Measurements from ENCODE around the gene PIGC. TPM values are rescaled to one million over a fixed set of nuclear protein-coding genes. Genes with fewer than 3 reads are reported as not detected.

The PIGC gene
- total RNA-seq, 3 donors from 2014 or later, result 20.3 to 39.2 (median 29.3) TPM

- DNase-seq (ENCODE audit: low spot score in 2 of 2), result no peak
- intact Hi-C loops (cut with DNase I; ENCODE audit: low total_unique reads), result no loop called here
- TF ChIP-seq POLR2AphosphoS5 (IDR thresholded peaks at IDR 0.05), result no peak
- H3K4me3 ChIP-seq, result no peak overlapping the region
- H3K36me3 ChIP-seq, result no peaks in the 10 kb centered on the region
- H3K9me3 ChIP-seq, result no peaks in the 10 kb centered on the region
- H3K4me1 ChIP-seq, result no peaks in the 10 kb centered on the region
- no peaks in the 10 kb centered on the region for H3K27me3 ChIP-seq
- no peak overlapping the region for H3K27ac ChIP-seq
Observed at GRCh38 chr1:172411791-172412338, 32.0 kb downstream of the PIGC start.

GRCh38 chr1:172410027-172410426, 33.8 kb downstream of the PIGC start:
- no peak overlapping the region for H3K4me3 ChIP-seq
- no peaks in the 10 kb centered on the region for H3K9me3 ChIP-seq
- H3K4me1 ChIP-seq, result no peaks in the 10 kb centered on the region
- no peaks in the 10 kb centered on the region for H3K27me3 ChIP-seq
- TF ChIP-seq CTCF (IDR thresholded peaks at IDR 0.05) (no peak), POLR2A (IDR thresholded peaks at IDR 0.05) (no peak), POLR2AphosphoS5 (IDR thresholded peaks at IDR 0.05) (no peak)
- no peak overlapping the region for H3K27ac ChIP-seq
- no peak for DNase-seq (ENCODE audit: low spot score in 2 of 2)
- intact Hi-C loops (cut with DNase I; ENCODE audit: low total_unique reads), result no loop called here
- H3K36me3 ChIP-seq, result no peaks in the 10 kb centered on the region

- Histone ChIP-seq H3K4me3 (no peak overlapping the region), H3K4me1 (no peaks in the 10 kb centered on the region), H3K27me3 (no peaks in the 10 kb centered on the region), H3K27ac (no peak overlapping the region), H3K36me3 (no peaks in the 10 kb centered on the region), H3K9me3 (no peaks in the 10 kb centered on the region)
- no peak for DNase-seq (ENCODE audit: low spot score in 2 of 2)
- intact Hi-C loops (cut with DNase I; ENCODE audit: low total_unique reads), result no loop called here
- no peak for TF ChIP-seq POLR2AphosphoS5 (IDR thresholded peaks at IDR 0.05)
- no peak for TF ChIP-seq POLR2A (IDR thresholded peaks at IDR 0.05)
- no peak for TF ChIP-seq CTCF (IDR thresholded peaks at IDR 0.05)
Observed at GRCh38 chr1:172408958-172409357, 34.9 kb downstream of the PIGC start.

- no peak for DNase-seq (ENCODE audit: low spot score in 2 of 2)
- intact Hi-C loops (cut with DNase I; ENCODE audit: low total_unique reads), result no loop called here
- no peaks in the 10 kb centered on the region for H3K27me3 ChIP-seq
- no peak overlapping the region for H3K4me3 ChIP-seq
- H3K9me3 ChIP-seq, result no peaks in the 10 kb centered on the region
- H3K4me1 ChIP-seq, result no peaks in the 10 kb centered on the region
- no peak overlapping the region for H3K27ac ChIP-seq
- TF ChIP-seq POLR2A (IDR thresholded peaks at IDR 0.05) (no peak), POLR2AphosphoS5 (IDR thresholded peaks at IDR 0.05) (no peak), CTCF (IDR thresholded peaks at IDR 0.05) (no peak)
- no peaks in the 10 kb centered on the region for H3K36me3 ChIP-seq
Observed at GRCh38 chr1:172406968-172407367, 36.9 kb downstream of the PIGC start.

GRCh38 chr1:172405912-172406311, 38.0 kb downstream of the PIGC start:
- no peaks in the 10 kb centered on the region for H3K36me3 ChIP-seq
- no peak overlapping the region for H3K4me3 ChIP-seq
- no peaks in the 10 kb centered on the region for H3K9me3 ChIP-seq
- H3K27ac ChIP-seq, result no peak overlapping the region
- DNase-seq (ENCODE audit: low spot score in 2 of 2), result no peak
- no peak for TF ChIP-seq POLR2A (IDR thresholded peaks at IDR 0.05)
- no peak for TF ChIP-seq POLR2AphosphoS5 (IDR thresholded peaks at IDR 0.05)
- no peak for TF ChIP-seq CTCF (IDR thresholded peaks at IDR 0.05)
- intact Hi-C loops (cut with DNase I; ENCODE audit: low total_unique reads), result no loop called here
- no peaks in the 10 kb centered on the region for H3K27me3 ChIP-seq
- no peaks in the 10 kb centered on the region for H3K4me1 ChIP-seq

GRCh38 chr1:172404121-172404520, 39.7 kb downstream of the PIGC start:
- DNase-seq (ENCODE audit: low spot score in 2 of 2), result no peak
- Histone ChIP-seq H3K27me3 (no peaks in the 10 kb centered on the region), H3K9me3 (no peaks in the 10 kb centered on the region), H3K27ac (no peak overlapping the region), H3K36me3 (no peaks in the 10 kb centered on the region), H3K4me1 (no peaks in the 10 kb centered on the region), H3K4me3 (no peak overlapping the region)
- intact Hi-C loops (cut with DNase I; ENCODE audit: low total_unique reads), result no loop called here
- no peak for TF ChIP-seq POLR2A (IDR thresholded peaks at IDR 0.05)
- TF ChIP-seq POLR2AphosphoS5 (IDR thresholded peaks at IDR 0.05), result no peak
- no peak for TF ChIP-seq CTCF (IDR thresholded peaks at IDR 0.05)

All from breast epithelium (tissue), 4 donors.